OCI-LY3 (cell line): ENCODE measurements around the gene SESTD1.

Experiments used
- H2AFZ ChIP-seq: fragments of 200-600, 300-600 bp; shearing (Covaris generic); 2 replicates; pipeline ENCODE4 v1.6.0; 2014; ENCODE audit warnings: antibody characterized with exemption, low read depth, low read length
- H3K27ac ChIP-seq: fragments of 200-600, 300-600 bp; sonication (generic); 2 replicates; pipeline ENCODE4 v1.5.1; 2014; ENCODE audit warnings: mild to moderate bottlenecking, low read length, moderate library complexity, mixed read lengths
- H3K27me3 ChIP-seq: fragments of 200-600, 300-600 bp; sonication (generic); 2 replicates; pipeline ENCODE4 v1.6.1; 2014; ENCODE audit warnings: low read depth, low read length, mixed read lengths
- H3K36me3 ChIP-seq: fragments of 200-600, 300-600 bp; sonication (generic); replicated peaks from 2 replicates; pipeline ENCODE3; 2014; ENCODE audit warnings: low read depth, low read length, mixed read lengths
- H3K4me1 ChIP-seq: fragments of 300-600, 200-600 bp; sonication (generic); 2 replicates; pipeline ENCODE4 v1.6.1; 2014; ENCODE audit warnings: low read length, mixed read lengths
- H3K4me2 ChIP-seq: fragments of 200-600, 300-600 bp; sonication (generic); 2 replicates; pipeline ENCODE4 v1.6.1; 2014; ENCODE audit warnings: low read length, mixed read lengths
- H3K4me3 ChIP-seq: fragments of 300-600, 200-600 bp; sonication (generic); 2 replicates; pipeline ENCODE4 v1.5.1; 2014; ENCODE audit warnings: antibody characterized with exemption, mild to moderate bottlenecking, low read length, moderate library complexity
- H3K79me2 ChIP-seq: fragments of 300-600, 200-600 bp; shearing (Covaris generic); 2 replicates; pipeline ENCODE4 v1.6.1; 2014; ENCODE audit warnings: mild to moderate bottlenecking, low read length, mixed read lengths
- H3K9ac ChIP-seq: fragments of 300-600, 200-600 bp; shearing (Covaris generic); 2 replicates; pipeline ENCODE4 v1.6.0; 2014; ENCODE audit warnings: mild to moderate bottlenecking, low read length, moderate library complexity
- H3K9me3 ChIP-seq: fragments of 200-600, 300-600 bp; shearing (Covaris generic); 2 replicates; pipeline ENCODE4 v1.6.1; 2014; ENCODE audit warnings: low read length, mixed read lengths; ENCODE audit not compliant: insufficient read depth
- H4K20me1 ChIP-seq: fragments of 200-600, 300-600 bp; sonication (generic); 2 replicates; pipeline ENCODE4 v1.6.1; 2016; ENCODE audit warnings: low read length, mixed read lengths; ENCODE audit not compliant: insufficient read depth
- CTCF ChIP-seq: fragments of 200-600, 300-600 bp; sonication (generic); IDR thresholded peaks from 2 replicates; pipeline ENCODE4 v1.5.1; 2014; ENCODE audit warnings: antibody characterized with exemption, low read length, low read depth
- EZH2phosphoT487 ChIP-seq: fragments of 200-600 bp; shearing (Covaris generic); IDR thresholded peaks from 2 replicates; pipeline ENCODE4 v1.6.1; 2018; ENCODE audit warnings: antibody characterized with exemption, mixed run types, low read depth

SESTD1 gene

GRCh38 chr2:179082697-179083096 lies 181.9 kb downstream of the SESTD1 start:
- Histone ChIP-seq H3K27me3 (no peaks in the 10 kb centered on the region), H3K36me3 (no peaks in the 10 kb centered on the region), H2AFZ (no peak overlapping the region), H3K4me1 (no peaks in the 10 kb centered on the region), H3K4me3 (no peak overlapping the region), H3K79me2 (no peaks in the 10 kb centered on the region), H3K4me2 (no peak overlapping the region), H4K20me1 (no peaks in the 10 kb centered on the region), H3K9ac (no peak overlapping the region), H3K9me3 (no peaks in the 10 kb centered on the region), H3K27ac (no peak overlapping the region)
- TF ChIP-seq CTCF: no peak
- TF ChIP-seq EZH2phosphoT487: no peak

DNA sequence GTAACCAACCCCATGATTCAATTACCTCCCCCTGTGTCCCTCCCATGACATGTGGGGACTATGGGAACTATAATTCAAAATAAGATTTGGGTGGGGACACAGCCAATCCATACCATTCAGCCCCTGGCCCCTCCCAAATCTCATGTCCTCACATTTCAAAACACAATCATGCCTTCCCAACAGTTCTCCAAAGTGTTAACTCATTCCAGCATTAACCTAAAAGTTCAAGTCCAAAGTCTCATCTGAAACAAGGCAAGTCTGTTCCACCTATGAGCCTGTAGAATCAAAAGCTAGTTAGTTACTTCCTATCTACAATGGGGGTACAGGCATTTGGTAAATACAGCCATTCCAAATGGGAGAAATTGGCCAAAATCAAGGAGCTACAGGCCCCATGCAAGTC lies 182.7 kb downstream of the SESTD1 start:
- H3K4me1 ChIP-seq: no peaks in the 10 kb centered on the region
- no peak overlapping the region for H2AFZ ChIP-seq

GRCh38 chr2:179072527-179072926 lies 192.1 kb downstream of the SESTD1 start:
- Histone ChIP-seq H3K79me2 (no peaks in the 10 kb centered on the region), H3K4me3 (no peak overlapping the region), H3K27me3 (no peaks in the 10 kb centered on the region), H3K27ac (no peak overlapping the region), H4K20me1 (no peaks in the 10 kb centered on the region), H2AFZ (no peak overlapping the region), H3K4me2 (no peak overlapping the region), H3K9me3 (peaks cover 5% of the 10 kb centered on the region; the same call in 1 of the 2 replicates), H3K9ac (no peak overlapping the region), H3K4me1 (no peaks in the 10 kb centered on the region), H3K36me3 (no peaks in the 10 kb centered on the region)
- TF ChIP-seq CTCF: no peak
- TF ChIP-seq EZH2phosphoT487: no peak

More for the DNA sequence above, 182.7 kb downstream of the SESTD1 start:
- Histone ChIP-seq H3K27me3 (no peaks in the 10 kb centered on the region), H3K4me3 (no peak overlapping the region), H3K9me3 (no peaks in the 10 kb centered on the region), H3K9ac (no peak overlapping the region), H3K27ac (no peak overlapping the region), H3K36me3 (no peaks in the 10 kb centered on the region), H4K20me1 (no peaks in the 10 kb centered on the region), H3K79me2 (no peaks in the 10 kb centered on the region), H3K4me2 (no peak overlapping the region)
- TF ChIP-seq CTCF (no peak), EZH2phosphoT487 (no peak)

DNA sequence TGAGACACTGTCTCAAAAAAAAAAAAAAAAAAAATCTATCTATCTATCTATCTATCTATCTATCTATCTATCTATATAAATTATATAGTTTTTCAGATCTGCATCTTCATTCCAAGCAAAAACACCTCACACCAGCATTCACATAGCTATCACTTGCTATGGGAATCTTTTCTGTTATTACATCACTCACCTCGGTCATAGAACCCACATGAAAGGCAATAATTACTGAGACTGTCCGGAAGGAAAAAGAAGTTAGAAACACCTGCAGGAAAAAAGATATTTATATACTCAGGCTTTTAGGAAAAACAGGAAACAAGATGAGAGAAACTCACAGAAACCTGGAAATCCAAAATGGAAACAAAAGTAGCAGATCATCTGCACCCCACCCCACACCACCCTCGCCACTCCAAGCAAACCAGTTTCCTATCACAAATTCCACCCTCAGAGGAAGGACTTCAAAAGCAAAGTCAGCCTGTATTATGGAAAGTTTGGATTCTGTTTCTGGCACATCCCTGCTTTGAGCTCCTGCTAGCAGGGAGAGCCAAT lies 192.7 kb downstream of the SESTD1 start:
- Histone ChIP-seq H3K4me3 (no peak overlapping the region), H3K36me3 (no peaks in the 10 kb centered on the region), H3K27ac (no peak overlapping the region), H4K20me1 (no peaks in the 10 kb centered on the region), H3K79me2 (no peaks in the 10 kb centered on the region), H3K4me2 (no peak overlapping the region), H3K9ac (no peak overlapping the region), H3K4me1 (no peaks in the 10 kb centered on the region), H3K27me3 (no peaks in the 10 kb centered on the region), H3K9me3 (peaks cover 5% of the 10 kb centered on the region; the same call in 1 of the 2 replicates), H2AFZ (no peak overlapping the region)
- TF ChIP-seq CTCF (no peak), EZH2phosphoT487 (no peak)
